Common myeloid progenitor, CD34-positive (primary cell): ENCODE data around the gene EXOC6B.

ENCODE experiments used
- CTCF ChIA-PET: fragments of 350-600 bp; sonication (Branson Sonifier 250); formaldehyde crosslinking; loops from one replicate; lab custom pipeline; 2021; ENCODE audit warnings: antibody characterized with exemption; lab: Charles Lee
- POLR2A ChIA-PET: fragments of 350-600 bp; sonication (Branson Sonifier 250); formaldehyde crosslinking; loops from one replicate; lab custom pipeline; 2021; ENCODE audit warnings: antibody characterized with exemption; lab: Charles Lee
- DNase-seq, 3 donors: peaks; one replicate each; pipeline versions ENCODE4 v3.0.0 to v3.0.0-alpha.2; 2013
- H3K27ac ChIP-seq, 2 experiments: 1 replicate in 1 of 2; 2 replicates in 1 of 2; pipeline ENCODE4 v1.7.0; 2013; ENCODE audit warnings: inconsistent platforms in 2 of 2, low read length in 2 of 2, mild to moderate bottlenecking in 2 of 2, low read depth in 1 of 2, moderate library complexity in 1 of 2; ENCODE audit not compliant: severe bottlenecking in 2 of 2, insufficient read depth in 1 of 2, poor library complexity in 1 of 2
- H3K27me3 ChIP-seq, 5 experiments: replicated peaks in 2 of 5; 1 replicate in 3 of 5; 2 replicates in 2 of 5; pipeline versions ENCODE4 v1.6.1 to v1.7.0; 2013; ENCODE audit warnings: low read length in 4 of 5, mild to moderate bottlenecking in 2 of 5, moderate library complexity in 2 of 5, inconsistent platforms in 1 of 5; ENCODE audit not compliant: insufficient read depth in 5 of 5, control insufficient read depth in 4 of 5
- H3K36me3 ChIP-seq, 4 experiments: 1 replicate in 2 of 4; 2 replicates in 2 of 4; pipeline versions ENCODE4 v1.6.1 to v1.7.0; 2013; ENCODE audit warnings: low read length in 3 of 4, control low read depth in 1 of 4, mild to moderate bottlenecking in 1 of 4; ENCODE audit not compliant: control insufficient read depth in 4 of 4, insufficient read depth in 4 of 4
- H3K4me1 ChIP-seq, 4 experiments: 1 replicate in 3 of 4; 2 replicates in 1 of 4; pipeline versions ENCODE4 v1.6.1 to v1.7.1; 2013; ENCODE audit warnings: low read length in 3 of 4, mild to moderate bottlenecking in 3 of 4, control low read depth in 1 of 4, inconsistent platforms in 1 of 4, moderate library complexity in 1 of 4; ENCODE audit not compliant: control insufficient read depth in 4 of 4, insufficient read depth in 4 of 4; ENCODE audit errors: control extremely low read depth in 1 of 4
- H3K4me3 ChIP-seq, 7 experiments: 1 replicate in 4 of 7; 2 replicates in 3 of 7; pipeline versions ENCODE4 v1.5.1 to v1.7.0; 2013; ENCODE audit warnings: mild to moderate bottlenecking in 7 of 7, low read length in 6 of 7, moderate library complexity in 6 of 7, inconsistent platforms in 2 of 7, low read depth in 2 of 7, control low read depth in 1 of 7; ENCODE audit not compliant: insufficient read depth in 4 of 7, control insufficient read depth in 1 of 7; ENCODE audit errors: extremely low read depth in 1 of 7
- H3K9me3 ChIP-seq, 5 experiments: 1 replicate in 4 of 5; 2 replicates in 1 of 5; pipeline versions ENCODE4 v1.6.1 to v1.7.1; 2013; ENCODE audit warnings: low read length in 4 of 5, mild to moderate bottlenecking in 2 of 5, inconsistent platforms in 1 of 5, low read depth in 1 of 5, moderate library complexity in 1 of 5; ENCODE audit not compliant: control insufficient read depth in 4 of 5, insufficient read depth in 2 of 5; ENCODE audit errors: control extremely low read depth in 1 of 5
- WGBS: methylation state at CpG from one replicate; pipeline ENCODE4 v1.1.5; 2013; ENCODE audit not compliant: insufficient coverage; 5-methylcytosine and 5-hydroxymethylcytosine counted together

The EXOC6B gene

DNA sequence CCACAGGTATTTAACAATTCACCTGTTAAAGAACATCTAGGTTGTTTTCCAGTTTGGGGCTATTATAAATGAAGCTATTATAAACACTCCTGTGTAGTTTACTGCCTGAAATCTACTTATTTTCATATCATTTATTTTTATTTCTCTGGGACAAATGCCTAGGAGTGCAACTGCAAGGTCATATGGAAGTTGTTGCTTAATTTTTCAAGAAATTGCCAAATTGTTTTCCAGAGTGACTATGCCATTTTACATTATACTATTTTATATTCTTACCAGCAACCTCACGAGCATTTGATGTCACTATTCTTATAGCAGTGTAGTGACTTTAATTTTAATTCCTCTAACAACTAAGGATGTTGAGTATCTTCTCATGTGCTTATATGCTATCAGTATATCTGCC, 298.4 kb downstream of the EXOC6B start:
- Histone ChIP-seq H3K9me3 (no peaks in the 10 kb centered on the region), H3K4me1 (no peaks in the 10 kb centered on the region), H3K36me3 (no peaks in the 10 kb centered on the region), H3K4me3 (no peak overlapping the region), H3K27me3 (no peaks in the 10 kb centered on the region), H3K27ac (no peak overlapping the region)
- CTCF ChIA-PET: no interaction called here
- no peak for DNase-seq
- WGBS: no CpG with 5 or more reads among the region's 1 CpG
- POLR2A ChIA-PET: no interaction called here

DNA sequence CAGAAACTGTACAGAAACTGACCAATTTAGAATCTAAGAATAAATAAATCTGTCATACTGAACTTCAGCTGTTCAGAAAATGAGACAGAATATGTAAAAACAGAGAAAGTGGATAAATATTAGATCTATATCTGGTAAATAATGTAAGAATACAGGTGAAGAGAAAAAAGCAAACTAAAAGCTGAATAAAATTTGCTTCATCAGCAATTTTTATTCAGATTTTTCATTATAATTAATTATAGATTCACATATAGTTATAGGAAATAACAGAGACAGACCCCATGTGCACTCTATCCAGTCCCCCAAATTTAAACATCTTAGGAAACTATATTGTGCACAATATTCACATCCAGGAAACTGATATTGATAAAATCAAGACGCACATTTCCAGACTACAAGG, 299.2 kb downstream of the EXOC6B start:
- WGBS: 100% methylated on average over 1 of the region's 1 CpG
- no peaks in the 10 kb centered on the region for H3K27me3 ChIP-seq
- H3K4me1 ChIP-seq: no peaks in the 10 kb centered on the region
- no peak overlapping the region for H3K4me3 ChIP-seq
- H3K36me3 ChIP-seq: no peaks in the 10 kb centered on the region
- DNase-seq: no peak
- no peaks in the 10 kb centered on the region for H3K9me3 ChIP-seq
- CTCF ChIA-PET: no interaction called here
- H3K27ac ChIP-seq: no peak overlapping the region
- POLR2A ChIA-PET: no interaction called here

DNA sequence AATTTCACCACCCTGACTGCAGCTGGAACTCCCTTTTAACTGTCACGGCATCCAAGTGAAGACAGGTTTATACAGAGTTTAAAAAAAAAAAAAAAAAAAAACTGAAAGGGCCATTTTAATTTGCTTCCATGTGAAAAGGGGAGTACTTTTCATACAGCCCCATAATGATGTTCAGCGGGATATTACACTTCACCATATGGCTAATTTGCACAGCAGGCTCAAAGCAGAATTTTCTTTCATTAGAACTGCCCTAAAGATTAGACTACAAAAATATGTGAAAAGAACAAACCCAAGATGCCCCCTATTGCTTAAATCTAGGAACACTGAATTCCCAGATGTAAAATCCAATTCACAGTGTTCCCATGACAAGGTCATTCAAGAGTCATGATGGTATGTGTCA, 301.8 kb downstream of the EXOC6B start:
- CTCF ChIA-PET: no interaction called here
- POLR2A ChIA-PET: no interaction called here
- Histone ChIP-seq H3K4me1 (no peaks in the 10 kb centered on the region), H3K27me3 (no peaks in the 10 kb centered on the region), H3K4me3 (no peak overlapping the region), H3K27ac (no peak overlapping the region), H3K9me3 (no peaks in the 10 kb centered on the region), H3K36me3 (no peaks in the 10 kb centered on the region)
- WGBS: no CpG with 5 or more reads among the region's 2 CpGs
- no peak for DNase-seq

GRCh38 chr2:72515696-72516095, 310.1 kb downstream of the EXOC6B start:
- DNase-seq: no peak
- ChIA-PET POLR2A (no interaction called here), CTCF (no interaction called here)
- WGBS: 92% methylated on average over 3 of the region's 3 CpGs
- no peak overlapping the region for H3K27ac ChIP-seq
- no peak overlapping the region for H3K4me3 ChIP-seq
- no peaks in the 10 kb centered on the region for H3K4me1 ChIP-seq
- H3K27me3 ChIP-seq: no peaks in the 10 kb centered on the region
- H3K9me3 ChIP-seq: no peaks in the 10 kb centered on the region
- no peaks in the 10 kb centered on the region for H3K36me3 ChIP-seq

GRCh38 chr2:72513011-72513410, 312.8 kb downstream of the EXOC6B start:
- Histone ChIP-seq H3K36me3 (no peaks in the 10 kb centered on the region), H3K27me3 (no peaks in the 10 kb centered on the region), H3K27ac (no peak overlapping the region), H3K4me1 (no peaks in the 10 kb centered on the region), H3K4me3 (no peak overlapping the region), H3K9me3 (no peaks in the 10 kb centered on the region)
- POLR2A ChIA-PET: no interaction called here
- CTCF ChIA-PET: interaction anchor here (0.6 kb wide), 1 partner anchor 10 kb away, joined by 3 read pairs; no protein-coding TSS in a partner anchor
- no peak for DNase-seq
- no CpG with 5 or more reads among the region's 3 CpGs for WGBS

DNA sequence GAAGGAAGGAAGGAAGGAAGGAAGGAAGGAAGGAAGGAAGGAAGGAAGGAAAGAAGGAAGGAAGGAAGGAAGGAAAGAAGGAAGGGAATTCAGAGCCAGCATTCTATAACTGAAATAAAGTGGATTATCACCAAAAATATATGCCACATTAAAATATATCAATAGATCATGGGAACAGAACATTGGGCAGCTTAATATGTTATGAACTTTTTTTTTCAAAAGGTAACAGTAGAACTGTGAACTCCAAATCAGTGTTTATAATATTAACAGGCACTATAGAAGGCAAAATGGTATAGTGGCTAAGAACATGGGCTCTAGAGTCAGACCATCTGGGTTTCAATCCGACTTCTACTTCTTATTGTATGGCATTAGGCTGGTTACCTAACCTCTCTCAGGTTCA, 313.5 kb downstream of the EXOC6B start:
- Histone ChIP-seq H3K4me1 (no peaks in the 10 kb centered on the region), H3K4me3 (no peak overlapping the region), H3K9me3 (no peaks in the 10 kb centered on the region), H3K27ac (no peak overlapping the region), H3K36me3 (no peaks in the 10 kb centered on the region), H3K27me3 (no peaks in the 10 kb centered on the region)
- POLR2A ChIA-PET: no interaction called here
- CTCF ChIA-PET: interaction anchor here (0.6 kb wide), 1 partner anchor 9 kb away, joined by 3 read pairs; no protein-coding TSS in a partner anchor
- DNase-seq: no peak
- WGBS: no CpG with 5 or more reads among the region's 1 CpG

GRCh38 chr2:72511906-72512305, 313.9 kb downstream of the EXOC6B start:
- POLR2A ChIA-PET: no interaction called here
- DNase-seq: no peak
- no peak overlapping the region for H3K4me3 ChIP-seq

More at GRCh38 chr2:72511906-72512305, 313.9 kb downstream of the EXOC6B start:
- no peaks in the 10 kb centered on the region for H3K9me3 ChIP-seq
- no peaks in the 10 kb centered on the region for H3K36me3 ChIP-seq
- H3K27ac ChIP-seq: no peak overlapping the region
- H3K4me1 ChIP-seq: no peaks in the 10 kb centered on the region
- WGBS: no CpG with 5 or more reads among the region's 1 CpG
- no peaks in the 10 kb centered on the region for H3K27me3 ChIP-seq
- CTCF ChIA-PET: no interaction called here
